Fibroblast of lung (primary cell): ENCODE results near the gene EFCAB8. TPM values are rescaled to one million over a fixed set of nuclear protein-coding genes. Genes with fewer than 3 reads are reported as not detected.
"Not testable (repeated sequence)": the region's sequence is repeated elsewhere in the genome, so short reads cannot be mapped to it uniquely, and the experiment has no call there.

Experiments
- DNase-seq, 2 donors: peaks; one replicate each; pipeline versions ENCODE4 v3.0.0 to v3.0.0-alpha.2; 2010; ENCODE audit warnings: low read depth in 2 of 2
- H2AFZ ChIP-seq: 2 replicates; pipeline ENCODE4 v1.5.1; 2012; ENCODE audit warnings: low read length, control low read depth, inconsistent platforms
- H3K27ac ChIP-seq: 2 replicates; pipeline ENCODE4 v1.5.1; 2011; ENCODE audit warnings: low read length, control low read depth; ENCODE audit not compliant: insufficient read depth
- H3K27me3 ChIP-seq: 2 replicates; pipeline ENCODE4 v1.5.1; 2011; ENCODE audit warnings: mild to moderate bottlenecking, low read length; ENCODE audit not compliant: control insufficient read depth, insufficient read depth
- H3K36me3 ChIP-seq: 2 replicates; pipeline ENCODE4 v1.5.1; 2011; ENCODE audit warnings: low read length; ENCODE audit not compliant: control insufficient read depth, insufficient read depth
- H3K4me1 ChIP-seq: 2 replicates; pipeline ENCODE4 v1.5.1; 2011; ENCODE audit warnings: low read length; ENCODE audit not compliant: control insufficient read depth, insufficient read depth; ENCODE audit errors: extremely low read depth
- H3K4me2 ChIP-seq: 2 replicates; pipeline ENCODE4 v1.5.1; 2011; ENCODE audit warnings: low read length, control low read depth; ENCODE audit not compliant: insufficient read depth; ENCODE audit errors: extremely low read depth
- H3K4me3 ChIP-seq, 4 experiments: fragments of 200-600 bp in 1 of 4; sonication (generic) in 1 of 4; replicated peaks in 1 of 4; 2 replicates each; pipeline ENCODE4 v1.5.1; 2011 to 2016; ENCODE audit warnings: low read length in 4 of 4, low read depth in 3 of 4, mild to moderate bottlenecking in 3 of 4, control low read depth in 2 of 4, inconsistent platforms in 1 of 4, mixed read lengths in 1 of 4; ENCODE audit not compliant: insufficient read depth in 1 of 4; ENCODE audit errors: control extremely low read depth in 1 of 4
- H3K79me2 ChIP-seq: 2 replicates; pipeline ENCODE4 v1.5.1; 2012; ENCODE audit warnings: mild to moderate bottlenecking, low read length, inconsistent platforms; ENCODE audit not compliant: control insufficient read depth, insufficient read depth
- H3K9ac ChIP-seq: 2 replicates; pipeline ENCODE4 v1.5.1; 2011; ENCODE audit warnings: mild to moderate bottlenecking, low read length, control low read depth; ENCODE audit not compliant: insufficient read depth
- H3K9me3 ChIP-seq: 2 replicates; pipeline ENCODE4 v1.5.1; 2012; ENCODE audit warnings: low read depth, low read length; ENCODE audit not compliant: control insufficient read depth, insufficient read depth
- H4K20me1 ChIP-seq: 2 replicates; pipeline ENCODE4 v1.5.1; 2011; ENCODE audit warnings: low read length; ENCODE audit not compliant: control insufficient read depth, insufficient read depth; ENCODE audit errors: extremely low read depth
- EZH2 ChIP-seq: IDR thresholded peaks from 2 replicates; pipeline ENCODE4 v1.5.1; 2012; ENCODE audit warnings: low read length, control low read depth, mild to moderate bottlenecking; ENCODE audit errors: missing control alignments
- polyA plus RNA-seq, 2 donors: library from polyadenylated mRNA; depleted of rRNA in 1 of 2; stranded (reverse) in 1 of 2; unstranded in 1 of 2; fragments of >200 nt; gene quantifications; 2 replicates each; pipeline ENCODE4 v1.2.1, GENCODE V29; 2011 to 2012; ENCODE audit warnings: missing spikeins in 1 of 2
- total RNA-seq: library from RNA; depleted of rRNA; stranded (reverse); fragments of >200 nt; gene quantifications from 2 replicates; pipeline ENCODE4 v1.2.1, GENCODE V29; 2014
- TF ChIP-seq, protein P1 (sequence below), 2 donors: IDR thresholded peaks in 1 of 2; conservative IDR thresholded peaks in 1 of 2; 1 replicate in 1 of 2; 2 replicates in 1 of 2; pipeline ENCODE4 v1.5.1; 2011 to 2012; ENCODE audit warnings: low read length in 2 of 2, control low read depth in 1 of 2, inconsistent platforms in 1 of 2, low read depth in 1 of 2, mild to moderate bottlenecking in 1 of 2

The EFCAB8 gene
- total and polyA plus RNA-seq, 2 donors (not counting 1 experiment from before 2014, with no cell fraction given) = under 0.01 TPM; not detected in 1

DNA sequence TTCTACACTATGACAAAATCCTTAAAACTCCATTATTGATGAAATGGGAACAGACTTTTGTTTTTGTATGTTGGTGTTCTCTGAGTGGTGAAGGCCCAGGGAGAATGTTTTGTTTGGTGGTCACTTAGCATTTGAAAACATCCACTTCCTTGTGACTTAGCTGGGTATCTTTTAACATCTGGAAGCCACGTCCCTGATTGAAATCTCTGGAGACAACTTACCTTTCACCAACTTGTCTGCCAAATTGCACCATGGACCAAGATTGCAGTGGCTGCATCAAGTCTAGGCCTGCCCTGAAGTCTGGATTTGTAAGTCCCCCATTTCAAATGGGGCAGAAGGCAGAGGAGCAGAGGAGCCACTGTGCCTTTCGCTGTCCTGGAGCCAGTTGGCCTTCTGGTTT lies 534 bp upstream of the EFCAB8 start:
- H3K9ac ChIP-seq = no peak overlapping the region
- H3K27me3 ChIP-seq = no peaks in the 10 kb centered on the region
- no peak overlapping the region for H3K4me2 ChIP-seq
- H3K27ac ChIP-seq = no peak overlapping the region
- H3K9me3 ChIP-seq = no peaks in the 10 kb centered on the region
- peak in 1 of 2 donors; percentile 8 for DNase-seq
- H3K79me2 ChIP-seq = no peaks in the 10 kb centered on the region
- H3K36me3 ChIP-seq = peaks cover 2% of the 10 kb centered on the region
- TF ChIP-seq EZH2 = no peak
- TF ChIP-seq, protein P1, sequence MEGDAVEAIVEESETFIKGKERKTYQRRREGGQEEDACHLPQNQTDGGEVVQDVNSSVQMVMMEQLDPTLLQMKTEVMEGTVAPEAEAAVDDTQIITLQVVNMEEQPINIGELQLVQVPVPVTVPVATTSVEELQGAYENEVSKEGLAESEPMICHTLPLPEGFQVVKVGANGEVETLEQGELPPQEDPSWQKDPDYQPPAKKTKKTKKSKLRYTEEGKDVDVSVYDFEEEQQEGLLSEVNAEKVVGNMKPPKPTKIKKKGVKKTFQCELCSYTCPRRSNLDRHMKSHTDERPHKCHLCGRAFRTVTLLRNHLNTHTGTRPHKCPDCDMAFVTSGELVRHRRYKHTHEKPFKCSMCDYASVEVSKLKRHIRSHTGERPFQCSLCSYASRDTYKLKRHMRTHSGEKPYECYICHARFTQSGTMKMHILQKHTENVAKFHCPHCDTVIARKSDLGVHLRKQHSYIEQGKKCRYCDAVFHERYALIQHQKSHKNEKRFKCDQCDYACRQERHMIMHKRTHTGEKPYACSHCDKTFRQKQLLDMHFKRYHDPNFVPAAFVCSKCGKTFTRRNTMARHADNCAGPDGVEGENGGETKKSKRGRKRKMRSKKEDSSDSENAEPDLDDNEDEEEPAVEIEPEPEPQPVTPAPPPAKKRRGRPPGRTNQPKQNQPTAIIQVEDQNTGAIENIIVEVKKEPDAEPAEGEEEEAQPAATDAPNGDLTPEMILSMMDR (conservative IDR thresholded peaks at IDR 0.05 in 1 of 2, IDR thresholded peaks at IDR 0.05 in 1 of 2; ENCODE audit: low read depth in 1 of 2, low read length in 2 of 2) = no peak
- no peaks in the 10 kb centered on the region for H3K4me1 ChIP-seq
- no peak overlapping the region for H2AFZ ChIP-seq
- no peak overlapping the region for H3K4me3 ChIP-seq
- H4K20me1 ChIP-seq = no peaks in the 10 kb centered on the region

DNA sequence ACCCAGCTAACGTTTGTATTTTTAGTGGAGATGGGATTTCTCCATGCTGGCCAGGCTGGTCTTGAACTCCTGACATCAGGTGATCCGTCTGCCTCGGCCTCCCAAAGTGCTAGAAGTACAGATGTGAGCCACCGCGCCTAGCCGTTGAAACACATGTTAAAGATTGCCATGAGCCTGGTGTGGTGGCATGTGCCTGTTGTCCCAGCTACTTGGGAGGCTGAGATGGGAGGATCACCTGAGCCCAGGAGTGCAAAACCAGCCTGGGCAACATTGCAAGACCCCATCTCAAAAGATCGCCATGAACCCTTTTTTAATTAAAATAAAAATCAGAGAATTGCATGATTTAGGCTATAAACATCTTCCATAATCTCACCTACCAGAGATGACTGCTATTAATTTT lies 2.7 kb downstream of the EFCAB8 start:
- Histone ChIP-seq H3K4me1 (no peaks in the 10 kb centered on the region), H3K27ac (no peak overlapping the region), H3K79me2 (no peaks in the 10 kb centered on the region), H4K20me1 (no peaks in the 10 kb centered on the region), H3K9ac (no peak overlapping the region), H3K9me3 (no peaks in the 10 kb centered on the region), H3K4me2 (no peak overlapping the region), H3K36me3 (peaks cover 2% of the 10 kb centered on the region), H3K4me3 (no peak overlapping the region), H3K27me3 (no peaks in the 10 kb centered on the region), H2AFZ (no peak overlapping the region)
- TF ChIP-seq, protein P1 (conservative IDR thresholded peaks at IDR 0.05 in 1 of 2, IDR thresholded peaks at IDR 0.05 in 1 of 2; ENCODE audit: low read depth in 1 of 2, low read length in 2 of 2) = no peak
- no peak for TF ChIP-seq EZH2
- no peak for DNase-seq

DNA sequence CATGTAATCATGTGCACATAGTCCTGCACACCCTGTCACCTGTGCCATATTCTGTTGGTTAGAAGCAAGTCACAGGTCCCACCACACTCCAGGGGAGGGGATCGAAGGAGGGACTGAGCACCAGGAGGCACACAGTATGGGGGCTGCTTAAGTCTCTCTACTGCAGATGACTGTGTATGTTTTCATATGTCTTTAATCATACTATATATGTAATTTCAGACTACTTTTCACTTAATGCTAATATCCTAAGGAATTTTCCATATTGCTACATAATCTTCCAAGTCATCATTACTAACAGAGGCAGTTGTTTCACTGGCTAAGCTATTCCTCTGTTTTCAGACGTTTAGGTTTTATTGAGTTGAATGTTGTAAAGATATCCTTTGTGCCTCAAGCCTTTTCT lies 10.8 kb downstream of the EFCAB8 start:
- no peak overlapping the region for H2AFZ ChIP-seq
- TF ChIP-seq, protein P1 (conservative IDR thresholded peaks at IDR 0.05 in 1 of 2, IDR thresholded peaks at IDR 0.05 in 1 of 2; ENCODE audit: low read depth in 1 of 2, low read length in 2 of 2) = no peak
- TF ChIP-seq EZH2 = no peak
- H4K20me1 ChIP-seq = no peaks in the 10 kb centered on the region
- H3K27ac ChIP-seq = no peak overlapping the region
- H3K9me3 ChIP-seq = no peaks in the 10 kb centered on the region
- H3K4me1 ChIP-seq = no peaks in the 10 kb centered on the region
- no peak for DNase-seq
- no peak overlapping the region for H3K4me3 ChIP-seq
- no peak overlapping the region for H3K9ac ChIP-seq
- no peak overlapping the region for H3K4me2 ChIP-seq
- no peaks in the 10 kb centered on the region for H3K79me2 ChIP-seq
- H3K27me3 ChIP-seq = no peaks in the 10 kb centered on the region
- H3K36me3 ChIP-seq = no peaks in the 10 kb centered on the region

DNA sequence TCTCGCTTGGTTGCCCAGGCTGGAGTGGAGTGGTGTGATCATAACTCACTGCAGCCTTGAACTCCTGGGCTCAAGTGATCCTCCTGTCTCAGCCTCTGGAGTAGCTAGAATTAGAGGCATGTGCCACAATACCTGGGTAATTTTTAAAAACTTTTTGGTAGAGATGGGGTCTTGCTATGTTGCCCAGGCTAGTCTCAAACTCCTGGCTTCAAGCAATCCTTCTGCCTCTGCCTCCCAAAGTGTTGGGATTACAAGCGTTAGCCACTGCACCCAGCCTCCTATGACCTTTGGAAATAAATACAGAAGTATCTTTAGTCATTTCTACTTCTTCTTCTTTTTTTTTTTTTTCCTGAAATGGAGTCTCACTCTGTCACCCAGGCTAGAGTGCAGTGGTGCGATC lies 11.8 kb downstream of the EFCAB8 start:
- H3K9me3 ChIP-seq, H3K27me3 ChIP-seq, H3K9ac ChIP-seq, H3K79me2 ChIP-seq, H3K4me2 ChIP-seq, H3K4me3 ChIP-seq, DNase-seq, H3K27ac ChIP-seq, H4K20me1 ChIP-seq, H3K36me3 ChIP-seq, H3K4me1 ChIP-seq, H2AFZ ChIP-seq: not testable (repeated sequence)
